SU-DHL-6 (cell line): ENCODE data around the gene SLC25A42.
"Not testable (repeated sequence)": the region's sequence is repeated elsewhere in the genome, so short reads cannot be mapped to it uniquely, and the experiment has no call there.

ENCODE experiments used
- H2AFZ ChIP-seq: fragments of 200-600 bp; sonication (generic); 2 replicates; pipeline ENCODE4 v1.6.1; 2014; ENCODE audit warnings: low read depth, mild to moderate bottlenecking, moderate library complexity, mixed read lengths, antibody characterized with exemption, low read length; ENCODE audit not compliant: severe bottlenecking
- H3F3A ChIP-seq: fragments of 200-600 bp; shearing (Covaris generic); 2 replicates; pipeline ENCODE4 v1.6.0; 2016; ENCODE audit warnings: antibody characterized with exemption, mild to moderate bottlenecking; ENCODE audit not compliant: insufficient read depth
- H3K27ac ChIP-seq: fragments of 200-600 bp; sonication (generic); 2 replicates; pipeline ENCODE4 v1.5.1; 2016; ENCODE audit warnings: low read depth, mild to moderate bottlenecking, low read length, moderate library complexity, mixed read lengths
- H3K27me3 ChIP-seq: fragments of 200-600 bp; sonication (generic), shearing (Covaris generic); 2 replicates; pipeline ENCODE4 v1.6.0; 2014; ENCODE audit warnings: mild to moderate bottlenecking, low read length
- H3K36me3 ChIP-seq: fragments of 200-600 bp; sonication (generic); 2 replicates; pipeline ENCODE4 v1.6.1; 2014; ENCODE audit warnings: mild to moderate bottlenecking, low read length, mixed read lengths
- H3K4me2 ChIP-seq: fragments of 300-600, 200-600 bp; shearing (Covaris generic), sonication (generic); 2 replicates; pipeline ENCODE4 v1.6.0; 2014; ENCODE audit warnings: low read length, low read depth, mild to moderate bottlenecking; ENCODE audit not compliant: poor library complexity, severe bottlenecking
- H3K4me3 ChIP-seq: fragments of 200-600 bp; sonication (generic); 2 replicates; pipeline ENCODE4 v1.5.1; 2014; ENCODE audit warnings: antibody characterized with exemption, low read length, mild to moderate bottlenecking, mixed read lengths; ENCODE audit not compliant: insufficient read depth, poor library complexity, severe bottlenecking
- H3K79me2 ChIP-seq: fragments of 200-600 bp; sonication (generic); 2 replicates; pipeline ENCODE4 v1.6.1; 2014; ENCODE audit warnings: mild to moderate bottlenecking, low read length, moderate library complexity; ENCODE audit not compliant: insufficient read depth
- H3K9ac ChIP-seq: fragments of 200-600 bp; sonication (generic); 2 replicates; pipeline ENCODE4 v1.7.0; 2014; ENCODE audit warnings: mild to moderate bottlenecking, low read length
- H3K9me2 ChIP-seq: fragments of 200-600 bp; sonication (generic); replicated peaks from 2 replicates; pipeline ENCODE4 v1.6.1; 2014; ENCODE audit warnings: low read length; ENCODE audit not compliant: insufficient read depth
- H3K9me3 ChIP-seq: fragments of 200-600 bp; sonication (generic); 2 replicates; pipeline ENCODE4 v1.6.1; 2014; ENCODE audit warnings: low read length, mixed read lengths; ENCODE audit not compliant: insufficient read depth
- H4K20me1 ChIP-seq: fragments of 200-600 bp; sonication (generic); 2 replicates; pipeline ENCODE4 v1.6.1; 2014; ENCODE audit warnings: low read depth, mild to moderate bottlenecking, antibody characterized with exemption, low read length, moderate library complexity, mixed read lengths
- EZH2phosphoT487 ChIP-seq: fragments of 200-600 bp; sonication (generic), shearing (Covaris generic); conservative IDR thresholded peaks from 2 replicates; pipeline ENCODE4 v1.6.1; 2018; ENCODE audit warnings: mild to moderate bottlenecking, antibody characterized with exemption, low read length, moderate library complexity, mixed read lengths
- TF ChIP-seq, protein P1 (sequence below): fragments of 200-600 bp; sonication (generic); IDR thresholded peaks from one replicate; pipeline ENCODE4 v1.5.1; 2017; ENCODE audit warnings: antibody characterized with exemption, mild to moderate bottlenecking, low read length, moderate library complexity; ENCODE audit not compliant: insufficient read depth, poor library complexity, severe bottlenecking

The SLC25A42 gene

DNA sequence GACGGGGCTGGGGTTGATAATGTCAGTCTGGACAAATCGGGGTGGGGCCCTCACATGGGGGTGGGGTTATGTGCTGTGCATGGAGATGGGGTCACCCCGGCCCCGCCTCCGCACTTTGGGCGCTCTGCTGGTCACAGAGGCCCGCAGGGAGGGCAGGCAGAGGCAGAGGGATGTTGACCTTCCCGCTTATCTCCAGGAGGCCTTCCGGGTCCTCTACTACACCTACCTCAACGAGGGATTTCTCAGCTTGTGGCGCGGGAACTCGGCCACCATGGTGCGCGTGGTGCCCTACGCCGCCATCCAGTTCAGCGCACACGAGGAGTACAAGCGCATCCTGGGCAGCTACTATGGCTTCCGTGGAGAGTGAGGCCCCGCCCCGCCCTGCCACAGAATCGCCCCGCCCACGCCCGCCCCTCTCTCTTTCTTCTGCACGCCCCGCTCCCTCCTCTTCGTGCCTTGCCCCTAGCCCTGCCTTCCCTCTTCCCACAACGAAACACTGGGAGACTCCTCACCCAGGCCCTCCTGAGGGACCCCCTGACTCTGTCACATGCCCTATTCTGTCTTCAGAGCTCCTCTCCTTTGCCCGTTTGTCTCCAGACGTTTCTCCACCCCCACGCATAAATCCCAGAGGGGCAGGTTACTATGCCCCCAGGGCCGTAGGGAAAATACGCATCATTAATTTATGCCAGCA is 41.7 kb downstream of the SLC25A42 start:
- H3K27me3 ChIP-seq = no peaks in the 10 kb centered on the region
- no peaks in the 10 kb centered on the region for H3K36me3 ChIP-seq
- no peaks in the 10 kb centered on the region for H3K9me3 ChIP-seq
- H3K27ac ChIP-seq = no peak overlapping the region
- no peaks in the 10 kb centered on the region for H3K79me2 ChIP-seq
- H3K4me2 ChIP-seq = peak overlapping the region; percentile 42
- no peaks in the 10 kb centered on the region for H3F3A ChIP-seq
- H3K4me3 ChIP-seq = peak overlapping the region; percentile 20
- H4K20me1 ChIP-seq = no peaks in the 10 kb centered on the region
- no peak for TF ChIP-seq EZH2phosphoT487
- TF ChIP-seq, protein P1, sequence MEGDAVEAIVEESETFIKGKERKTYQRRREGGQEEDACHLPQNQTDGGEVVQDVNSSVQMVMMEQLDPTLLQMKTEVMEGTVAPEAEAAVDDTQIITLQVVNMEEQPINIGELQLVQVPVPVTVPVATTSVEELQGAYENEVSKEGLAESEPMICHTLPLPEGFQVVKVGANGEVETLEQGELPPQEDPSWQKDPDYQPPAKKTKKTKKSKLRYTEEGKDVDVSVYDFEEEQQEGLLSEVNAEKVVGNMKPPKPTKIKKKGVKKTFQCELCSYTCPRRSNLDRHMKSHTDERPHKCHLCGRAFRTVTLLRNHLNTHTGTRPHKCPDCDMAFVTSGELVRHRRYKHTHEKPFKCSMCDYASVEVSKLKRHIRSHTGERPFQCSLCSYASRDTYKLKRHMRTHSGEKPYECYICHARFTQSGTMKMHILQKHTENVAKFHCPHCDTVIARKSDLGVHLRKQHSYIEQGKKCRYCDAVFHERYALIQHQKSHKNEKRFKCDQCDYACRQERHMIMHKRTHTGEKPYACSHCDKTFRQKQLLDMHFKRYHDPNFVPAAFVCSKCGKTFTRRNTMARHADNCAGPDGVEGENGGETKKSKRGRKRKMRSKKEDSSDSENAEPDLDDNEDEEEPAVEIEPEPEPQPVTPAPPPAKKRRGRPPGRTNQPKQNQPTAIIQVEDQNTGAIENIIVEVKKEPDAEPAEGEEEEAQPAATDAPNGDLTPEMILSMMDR = no peak
- H3K9ac ChIP-seq = peak overlapping the region; percentile 19; the same call in 1 of the 2 replicates
- H2AFZ ChIP-seq = peak overlapping the region; percentile 36
- no peaks in the 10 kb centered on the region for H3K9me2 ChIP-seq

DNA sequence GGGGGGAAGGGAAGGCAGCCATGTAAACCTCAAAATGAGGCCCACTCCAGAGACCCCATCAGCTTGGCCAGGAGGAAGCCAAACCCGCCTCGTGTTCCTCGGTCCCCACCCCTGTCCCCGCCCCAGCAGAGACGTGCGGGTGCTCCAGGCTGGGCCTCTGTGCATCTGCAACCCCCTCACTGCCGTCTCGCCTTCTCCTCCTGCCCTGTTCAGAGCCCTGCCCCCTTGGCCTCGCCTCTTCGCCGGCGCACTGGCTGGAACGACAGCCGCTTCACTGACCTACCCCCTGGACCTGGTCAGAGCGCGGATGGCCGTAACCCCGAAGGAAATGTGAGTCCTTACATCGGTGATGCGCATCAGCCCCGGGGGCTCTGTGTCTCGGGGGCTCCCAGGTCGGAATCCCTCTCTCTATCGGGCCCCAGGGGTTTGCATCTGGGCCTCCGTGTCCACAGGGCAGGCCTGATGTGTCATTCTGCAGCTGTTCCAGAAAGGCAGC is 42.3 kb downstream of the SLC25A42 start:
- H3K9ac ChIP-seq = no peak overlapping the region
- H3K4me3 ChIP-seq = no peak overlapping the region
- no peaks in the 10 kb centered on the region for H3F3A ChIP-seq
- no peaks in the 10 kb centered on the region for H3K9me3 ChIP-seq
- no peaks in the 10 kb centered on the region for H3K9me2 ChIP-seq
- H3K27ac ChIP-seq = no peak overlapping the region
- H3K79me2 ChIP-seq = no peaks in the 10 kb centered on the region
- TF ChIP-seq EZH2phosphoT487 = no peak
- TF ChIP-seq, protein P1 = no peak
- H3K36me3 ChIP-seq = no peaks in the 10 kb centered on the region
- H4K20me1 ChIP-seq = no peaks in the 10 kb centered on the region
- peak overlapping the region; percentile 36 for H2AFZ ChIP-seq
- H3K27me3 ChIP-seq = no peaks in the 10 kb centered on the region
- H3K4me2 ChIP-seq = peak overlapping the region; percentile 42

DNA sequence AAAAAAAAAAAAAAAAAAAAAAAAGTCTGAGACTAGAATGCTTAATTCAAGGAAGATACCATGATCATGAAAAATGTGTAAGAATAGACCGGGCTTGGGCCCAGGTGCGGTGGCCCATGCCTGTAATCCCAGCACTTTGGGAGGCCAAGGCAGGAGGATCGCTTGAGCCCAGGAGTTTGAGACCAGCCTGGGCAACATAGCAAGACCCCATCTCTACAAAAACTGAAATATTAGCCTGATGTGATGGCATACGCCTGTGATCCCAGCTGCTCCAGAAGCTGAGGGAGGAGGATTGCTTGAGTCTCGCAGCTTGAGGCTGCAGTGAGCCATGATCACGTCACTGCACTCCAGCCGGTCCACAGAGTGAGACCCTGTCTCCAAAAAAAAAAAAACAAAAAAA is 43.1 kb downstream of the SLC25A42 start:
- not testable (repeated sequence) for H2AFZ ChIP-seq, H3K4me2 ChIP-seq, H3F3A ChIP-seq, H3K79me2 ChIP-seq, H3K27ac ChIP-seq, H3K4me3 ChIP-seq, H3K27me3 ChIP-seq, H3K9me2 ChIP-seq, H3K9me3 ChIP-seq, H4K20me1 ChIP-seq, H3K36me3 ChIP-seq, H3K9ac ChIP-seq

DNA sequence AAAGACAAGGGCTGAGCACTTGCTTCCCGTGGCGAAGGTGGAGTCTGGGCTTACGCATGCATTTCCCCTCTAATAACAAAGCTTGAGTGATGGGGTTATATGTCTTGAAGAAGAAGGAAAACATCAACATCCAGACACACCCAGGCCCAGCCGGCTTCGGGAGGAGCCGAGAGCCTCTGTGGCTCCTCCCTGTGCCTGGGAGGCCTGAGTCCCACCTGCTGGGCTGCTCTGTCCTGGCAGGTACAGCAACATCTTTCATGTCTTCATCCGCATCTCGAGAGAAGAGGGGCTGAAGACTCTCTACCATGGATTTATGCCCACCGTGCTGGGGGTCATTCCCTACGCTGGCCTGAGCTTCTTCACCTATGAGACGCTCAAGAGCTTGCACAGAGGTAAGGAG is 43.9 kb downstream of the SLC25A42 start:
- Histone ChIP-seq H3K9me3 (no peaks in the 10 kb centered on the region), H4K20me1 (no peaks in the 10 kb centered on the region), H3K9me2 (no peaks in the 10 kb centered on the region), H2AFZ (no peak overlapping the region), H3K4me3 (no peak overlapping the region), H3K9ac (no peak overlapping the region), H3K4me2 (no peak overlapping the region), H3K27me3 (no peaks in the 10 kb centered on the region), H3K36me3 (no peaks in the 10 kb centered on the region), H3F3A (no peaks in the 10 kb centered on the region), H3K27ac (no peak overlapping the region), H3K79me2 (no peaks in the 10 kb centered on the region)
- TF ChIP-seq, protein P1 = no peak
- no peak for TF ChIP-seq EZH2phosphoT487
